SJSA1 (cell line): ENCODE measurements around the gene PGPEP1. TPM values are rescaled to one million over a fixed set of nuclear protein-coding genes. Genes with fewer than 3 reads are reported as not detected.

Experiments
- DNase-seq, 2 experiments: peaks; one replicate each; pipeline ENCODE4 v3.0.0-alpha.2; 2015 to 2020; ENCODE audit warnings: low spot score in 2 of 2, low read depth in 1 of 2
- H3K27ac ChIP-seq: fragments of 250-450 bp; sonication (Bioruptor Pico); 2 replicates; pipeline ENCODE4 v1.5.1; 2020; ENCODE audit warnings: mild to moderate bottlenecking, moderate library complexity
- H3K27me3 ChIP-seq: fragments of 250-450 bp; sonication (Bioruptor Pico); replicated peaks from 2 replicates; pipeline ENCODE4 v1.5.1; 2020; ENCODE audit warnings: mild to moderate bottlenecking, moderate library complexity
- H3K36me3 ChIP-seq: fragments of 250-450 bp; sonication (Bioruptor Pico); 2 replicates; pipeline ENCODE4 v1.5.1; 2020; ENCODE audit warnings: mild to moderate bottlenecking
- H3K4me1 ChIP-seq: fragments of 250-450 bp; sonication (Bioruptor Pico); replicated peaks from 2 replicates; pipeline ENCODE4 v1.6.1; 2021; ENCODE audit warnings: mild to moderate bottlenecking
- H3K4me3 ChIP-seq: fragments of 250-450 bp; sonication (Bioruptor Pico); 2 replicates; pipeline ENCODE4 v1.5.1; 2020; ENCODE audit warnings: mild to moderate bottlenecking
- H3K9me3 ChIP-seq: fragments of 250-450 bp; sonication (Bioruptor Pico); replicated peaks from 2 replicates; pipeline ENCODE4 v1.5.1; 2020; ENCODE audit warnings: mild to moderate bottlenecking
- total RNA-seq: library from RNA; depleted of rRNA; stranded (reverse); fragments of >200 nt; shearing (Covaris generic); gene quantifications from 2 replicates; pipeline ENCODE4 v1.2.3, GENCODE V29; 2014

PGPEP1 gene
- total RNA-seq, 1 experiment from 2014 or later, result 5.7 TPM

DNA sequence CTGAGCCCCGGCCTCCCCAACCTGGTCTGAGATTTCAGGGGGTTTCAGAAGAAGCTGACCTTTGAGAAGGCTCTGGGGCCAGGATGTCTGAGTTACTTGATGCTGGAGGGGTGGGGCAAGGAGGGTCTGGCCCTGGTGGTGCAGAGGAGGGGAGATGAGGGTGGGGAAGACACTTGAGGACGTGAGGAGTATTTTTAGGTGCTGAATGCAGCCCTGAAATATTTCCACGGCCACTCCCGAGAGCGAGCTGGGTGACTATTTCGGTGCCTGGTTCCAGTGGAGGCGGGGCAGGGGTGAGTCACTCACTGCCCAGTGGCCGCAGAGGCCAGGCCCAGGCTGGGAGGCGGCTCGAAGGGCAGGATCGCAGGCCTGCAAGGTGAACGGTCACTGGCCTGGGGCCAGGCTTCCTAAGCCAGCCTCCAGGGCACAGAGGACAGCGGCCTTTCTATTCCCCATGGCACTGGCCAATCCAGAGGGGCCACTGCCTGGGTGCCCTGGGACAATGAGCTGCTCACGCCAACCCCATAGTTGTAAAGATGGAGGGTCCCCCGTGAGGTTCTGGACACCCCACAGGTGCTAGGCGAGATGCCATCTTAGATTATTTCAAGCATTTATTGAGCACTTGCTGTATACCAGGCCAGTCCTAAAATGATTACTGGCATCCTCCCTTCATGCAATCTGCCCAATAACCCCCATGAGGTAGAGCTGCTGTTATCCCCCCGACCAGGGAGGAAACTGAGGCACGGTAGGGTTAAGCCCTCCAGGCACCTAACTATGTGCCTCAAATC, 39.3 kb upstream of the PGPEP1 start:
- H3K4me3 ChIP-seq, result no peak overlapping the region
- peak; percentile 38 to 81 for DNase-seq
- peaks cover 48% of the 10 kb centered on the region for H3K4me1 ChIP-seq
- no peaks in the 10 kb centered on the region for H3K9me3 ChIP-seq
- H3K27ac ChIP-seq, result peak overlapping the region; percentile 46; the same call in 1 of the 2 replicates
- H3K27me3 ChIP-seq, result no peaks in the 10 kb centered on the region
- H3K36me3 ChIP-seq, result peaks cover 3% of the 10 kb centered on the region

DNA sequence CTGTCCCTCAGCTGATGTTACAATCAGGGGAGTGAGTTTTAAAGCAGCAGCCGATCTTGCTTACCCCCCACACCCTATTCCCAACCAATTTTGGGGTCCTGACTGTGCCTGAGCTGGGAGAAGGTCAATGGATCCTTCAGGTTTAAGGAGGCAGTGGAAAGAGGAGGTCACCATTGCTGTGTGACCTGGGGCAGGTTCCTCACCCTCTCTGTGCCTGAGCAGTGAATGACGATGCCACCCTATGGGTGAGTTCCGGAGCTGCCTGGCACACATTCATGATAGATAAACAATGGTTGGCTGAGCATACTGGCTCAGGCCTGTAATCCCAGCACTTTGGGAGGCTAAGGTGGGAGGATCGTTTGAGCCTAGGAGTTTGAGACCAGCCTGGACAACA, 38.7 kb upstream of the PGPEP1 start:
- Histone ChIP-seq H3K27ac (no peak overlapping the region), H3K4me3 (no peak overlapping the region), H3K36me3 (peaks cover 8% of the 10 kb centered on the region), H3K9me3 (no peaks in the 10 kb centered on the region), H3K4me1 (peaks cover 48% of the 10 kb centered on the region), H3K27me3 (no peaks in the 10 kb centered on the region)
- no peak for DNase-seq

DNA sequence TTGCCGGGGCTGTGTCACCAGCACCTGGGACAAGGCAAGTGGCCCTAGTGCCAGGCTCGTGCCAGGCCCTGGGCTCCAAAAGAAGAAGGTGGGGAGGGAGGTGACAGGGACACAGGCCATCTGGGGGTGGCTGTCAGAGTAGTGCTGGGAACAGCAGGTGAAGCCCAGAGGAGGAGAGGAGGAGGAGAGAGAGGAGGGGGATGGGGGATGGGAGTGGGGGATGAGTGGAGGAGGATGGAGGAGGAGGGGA, 36.3 kb upstream of the PGPEP1 start:
- Histone ChIP-seq H3K9me3 (no peaks in the 10 kb centered on the region), H3K4me1 (peaks cover 38% of the 10 kb centered on the region), H3K4me3 (no peak overlapping the region), H3K36me3 (peaks cover 28% of the 10 kb centered on the region), H3K27ac (peak overlapping the region; percentile 94), H3K27me3 (no peaks in the 10 kb centered on the region)
- no peak for DNase-seq

DNA sequence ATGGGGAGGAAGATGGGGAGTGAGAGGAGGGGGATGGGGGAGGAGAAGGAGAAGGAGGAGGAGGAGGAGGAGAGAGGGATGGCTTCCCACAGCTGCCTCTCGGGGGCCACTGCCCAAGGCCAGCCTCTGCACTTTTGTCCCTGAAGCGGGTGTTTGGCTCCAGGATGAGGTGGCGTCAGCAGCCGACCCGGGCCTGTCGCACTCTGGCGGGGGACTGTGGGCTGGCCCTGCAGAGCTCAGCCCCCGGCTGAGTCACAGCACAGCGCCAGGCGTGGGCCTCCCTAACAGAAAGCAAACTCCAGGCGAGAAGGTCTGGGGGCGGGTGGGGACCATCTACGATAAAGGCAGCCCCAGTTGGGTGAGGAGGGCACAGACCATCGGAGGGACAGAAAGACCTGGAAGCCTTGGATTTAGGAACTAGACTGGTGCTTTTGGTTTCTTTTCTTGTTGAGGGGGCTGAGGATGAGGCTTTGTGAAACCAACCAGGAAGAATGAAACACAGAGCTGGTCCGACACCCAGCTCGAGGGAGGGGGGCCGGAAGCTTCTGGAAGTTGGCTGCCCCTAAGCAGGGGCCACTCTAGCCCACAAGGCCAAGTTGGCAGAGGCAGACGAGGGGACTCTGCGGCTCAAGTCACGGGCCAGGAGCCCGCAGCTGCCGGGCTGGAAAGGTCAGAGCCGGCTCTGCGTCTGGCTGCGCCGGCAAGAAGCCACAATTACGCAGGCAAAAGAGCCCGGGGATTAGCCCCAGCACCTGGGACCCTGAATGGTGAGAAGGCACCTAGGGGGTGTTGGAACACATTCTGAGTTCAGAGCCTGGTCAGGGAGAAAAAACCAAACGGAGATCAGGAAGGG, 35.7 kb upstream of the PGPEP1 start:
- Histone ChIP-seq H3K27me3 (no peaks in the 10 kb centered on the region), H3K4me3 (peak overlapping the region; percentile 28), H3K36me3 (peaks cover 33% of the 10 kb centered on the region), H3K4me1 (peaks cover 38% of the 10 kb centered on the region), H3K9me3 (no peaks in the 10 kb centered on the region), H3K27ac (peak overlapping the region; percentile 94)
- peak; percentile 88 to 89 for DNase-seq

DNA sequence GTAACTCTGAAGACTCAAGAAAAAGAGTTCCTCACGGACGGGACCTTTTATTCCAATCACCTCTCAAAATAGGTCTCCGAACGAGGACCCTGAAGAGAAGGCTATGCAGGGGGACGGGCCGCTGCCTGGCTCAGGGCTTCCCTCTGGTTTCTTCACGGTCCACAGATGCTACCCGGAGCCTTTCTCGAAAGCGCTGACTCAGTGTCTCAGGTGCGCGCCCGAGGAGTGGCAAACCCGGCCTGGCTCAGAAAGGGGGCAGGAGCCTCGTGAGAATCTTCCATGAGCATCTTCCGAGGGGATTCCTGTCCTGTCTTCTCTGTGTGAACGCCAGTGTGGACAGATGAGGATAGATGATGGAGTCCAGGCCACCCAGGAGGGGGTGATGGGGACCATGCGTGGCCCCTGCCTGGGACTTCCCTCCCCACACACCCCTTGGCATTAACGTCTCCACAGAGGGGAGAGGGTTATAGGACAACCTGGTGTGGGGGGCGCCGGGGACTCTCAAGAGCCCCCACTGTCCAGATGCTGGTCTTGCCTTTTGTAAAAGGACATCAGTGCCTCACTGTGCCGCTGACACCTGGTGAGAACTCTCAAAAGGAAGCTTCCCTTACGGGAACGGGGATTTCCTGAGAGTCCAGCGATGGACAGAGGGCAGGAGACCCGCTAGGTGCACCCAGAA, 34.0 kb upstream of the PGPEP1 start:
- no peak overlapping the region for H3K27ac ChIP-seq
- DNase-seq, result no peak
- no peaks in the 10 kb centered on the region for H3K27me3 ChIP-seq
- peaks cover 29% of the 10 kb centered on the region for H3K4me1 ChIP-seq
- H3K4me3 ChIP-seq, result no peak overlapping the region
- H3K36me3 ChIP-seq, result peaks cover 50% of the 10 kb centered on the region
- no peaks in the 10 kb centered on the region for H3K9me3 ChIP-seq

DNA sequence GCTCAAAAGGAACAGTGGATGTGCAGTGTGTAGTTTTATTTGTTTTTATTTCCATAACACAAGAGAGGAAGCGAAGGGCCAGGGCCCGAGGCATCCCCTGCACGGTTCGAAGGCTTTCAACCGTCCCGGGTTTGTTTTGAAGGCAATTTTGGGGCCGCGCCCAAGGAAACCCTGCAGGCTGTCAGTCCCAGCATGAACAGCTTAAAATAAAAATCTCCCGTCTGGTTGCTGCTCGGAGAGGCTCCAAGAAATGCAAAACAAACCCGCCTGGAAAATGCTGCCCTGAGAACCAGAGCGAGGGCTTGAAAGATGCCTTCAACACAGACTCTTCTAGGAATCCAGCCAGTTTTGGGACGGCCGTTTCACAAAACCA, 33.5 kb upstream of the PGPEP1 start:
- Histone ChIP-seq H3K4me3 (no peak overlapping the region), H3K27ac (no peak overlapping the region), H3K36me3 (peaks cover 55% of the 10 kb centered on the region), H3K9me3 (no peaks in the 10 kb centered on the region), H3K27me3 (no peaks in the 10 kb centered on the region), H3K4me1 (peaks cover 27% of the 10 kb centered on the region)
- no peak for DNase-seq

DNA sequence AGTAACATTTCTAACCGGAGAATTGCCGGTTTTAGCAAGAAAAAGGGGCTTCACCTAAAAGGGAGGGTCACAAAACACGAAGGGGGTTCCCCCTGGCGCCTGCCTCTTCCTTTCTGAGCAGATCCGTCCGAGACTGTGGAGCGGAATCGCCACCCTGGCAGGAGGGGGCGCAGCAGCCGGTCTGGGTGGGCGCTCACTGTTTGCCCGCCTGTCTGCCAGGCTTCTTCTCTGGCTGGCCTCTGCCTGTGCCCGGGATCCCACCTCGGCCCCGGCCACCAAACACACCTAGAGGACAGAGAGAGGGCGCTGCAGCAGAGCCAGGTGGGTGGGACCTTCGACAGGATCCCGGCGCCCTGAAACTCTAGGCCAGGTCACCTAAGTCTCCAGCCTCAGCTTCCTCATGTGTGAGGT, 33.1 kb upstream of the PGPEP1 start:
- Histone ChIP-seq H3K27me3 (no peaks in the 10 kb centered on the region), H3K4me1 (peaks cover 27% of the 10 kb centered on the region), H3K36me3 (peaks cover 59% of the 10 kb centered on the region), H3K4me3 (no peak overlapping the region), H3K9me3 (no peaks in the 10 kb centered on the region), H3K27ac (no peak overlapping the region)
- DNase-seq, result no peak

DNA sequence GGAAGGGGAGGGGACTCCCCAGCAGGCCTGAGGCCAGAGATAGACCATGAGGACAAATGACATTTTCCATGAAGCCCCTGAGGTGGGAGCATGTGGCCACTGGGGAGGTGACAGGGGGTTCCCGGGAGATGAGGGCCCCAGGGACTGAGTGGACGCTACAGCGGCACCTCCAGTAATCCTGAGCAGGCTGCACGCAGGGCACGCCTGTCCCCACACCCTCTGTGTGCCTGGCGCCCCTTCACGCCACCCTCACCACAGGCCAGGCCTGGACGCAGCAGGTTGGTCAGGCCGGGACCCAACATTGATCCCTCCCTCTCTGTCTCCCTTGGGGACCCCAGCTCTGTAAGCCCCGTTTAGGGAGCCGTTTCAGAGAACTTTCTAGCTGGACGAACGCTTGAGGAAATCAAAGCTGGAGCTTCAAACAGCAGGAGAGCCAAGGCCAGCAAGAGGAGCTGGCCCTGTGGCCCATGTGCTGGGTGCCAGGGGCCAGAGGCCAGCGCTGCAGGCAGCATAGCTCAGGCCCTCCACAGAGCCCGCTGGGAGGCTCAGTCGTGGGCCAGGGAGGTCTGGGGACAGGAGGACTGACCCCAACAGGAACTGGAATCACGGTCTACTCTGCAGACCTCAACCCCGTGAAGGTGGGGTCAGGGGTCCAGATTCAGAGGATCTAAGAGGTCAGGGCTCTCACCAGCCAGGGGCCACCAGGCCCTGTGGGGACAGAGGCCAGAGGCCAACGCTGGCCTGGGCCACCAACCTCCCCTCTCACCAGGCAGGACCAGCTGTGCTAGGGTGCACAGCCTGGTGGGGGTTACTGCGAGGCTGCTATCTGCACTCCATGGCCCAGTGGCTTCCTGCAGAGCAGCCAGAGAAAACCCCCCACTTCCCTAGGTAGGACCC, 32.1 kb upstream of the PGPEP1 start:
- no peaks in the 10 kb centered on the region for H3K27me3 ChIP-seq
- no peak overlapping the region for H3K27ac ChIP-seq
- H3K4me3 ChIP-seq, result no peak overlapping the region
- peaks cover 69% of the 10 kb centered on the region for H3K36me3 ChIP-seq
- H3K9me3 ChIP-seq, result no peaks in the 10 kb centered on the region
- H3K4me1 ChIP-seq, result peaks cover 24% of the 10 kb centered on the region
- DNase-seq, result no peak

DNA sequence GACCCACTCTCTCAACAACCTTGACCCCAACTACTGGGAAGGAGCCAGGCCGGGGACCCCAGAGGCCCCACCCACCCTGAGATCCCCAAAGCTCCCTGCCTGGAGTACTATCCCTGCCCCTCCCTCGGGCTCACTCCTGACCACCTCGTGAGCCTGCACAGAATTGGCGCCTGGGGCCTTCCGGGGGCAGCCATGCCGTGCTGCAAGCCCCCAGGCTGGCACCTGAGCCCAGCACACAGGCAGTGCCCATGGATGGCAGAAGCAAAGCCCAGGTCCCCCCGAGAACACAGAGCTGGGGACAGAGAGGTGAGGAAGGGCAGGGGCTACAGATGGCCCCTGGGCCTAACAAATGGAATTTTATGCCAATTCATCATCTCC, 31.5 kb upstream of the PGPEP1 start:
- H3K27ac ChIP-seq, result no peak overlapping the region
- no peaks in the 10 kb centered on the region for H3K9me3 ChIP-seq
- H3K4me1 ChIP-seq, result peaks cover 17% of the 10 kb centered on the region
- no peak overlapping the region for H3K4me3 ChIP-seq
- no peak for DNase-seq
- no peaks in the 10 kb centered on the region for H3K27me3 ChIP-seq
- H3K36me3 ChIP-seq, result peaks cover 76% of the 10 kb centered on the region

DNA sequence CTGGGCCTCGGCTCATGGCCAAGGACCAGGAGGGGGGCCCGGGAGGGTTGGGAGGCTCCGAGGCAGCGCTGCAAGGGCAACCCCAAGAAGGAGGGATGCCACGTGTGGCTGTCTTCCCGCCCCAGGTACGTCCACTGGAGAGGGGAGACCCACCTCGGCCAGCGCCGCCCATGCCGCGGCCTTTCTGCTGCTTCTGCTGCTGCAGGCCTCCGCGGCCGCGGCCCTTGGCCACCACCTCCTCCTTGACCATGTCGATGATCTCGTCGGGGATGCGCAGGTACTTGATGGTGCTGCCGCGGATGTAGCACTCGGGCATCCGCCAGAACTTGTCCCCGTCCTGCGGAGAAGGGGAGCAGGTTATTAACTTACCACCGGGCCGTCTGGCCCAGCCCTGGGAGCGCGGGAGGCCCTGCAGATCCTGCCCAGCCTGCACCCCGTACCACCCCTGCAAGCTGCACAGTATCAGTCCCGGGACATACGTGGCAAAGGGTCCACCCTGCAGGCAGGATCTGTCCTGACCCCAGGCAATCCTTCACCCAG, 30.8 kb upstream of the PGPEP1 start:
- Histone ChIP-seq H3K27me3 (no peaks in the 10 kb centered on the region), H3K4me3 (no peak overlapping the region), H3K36me3 (peaks cover 79% of the 10 kb centered on the region), H3K9me3 (no peaks in the 10 kb centered on the region), H3K27ac (no peak overlapping the region), H3K4me1 (peaks cover 11% of the 10 kb centered on the region)
- DNase-seq, result no peak

DNA sequence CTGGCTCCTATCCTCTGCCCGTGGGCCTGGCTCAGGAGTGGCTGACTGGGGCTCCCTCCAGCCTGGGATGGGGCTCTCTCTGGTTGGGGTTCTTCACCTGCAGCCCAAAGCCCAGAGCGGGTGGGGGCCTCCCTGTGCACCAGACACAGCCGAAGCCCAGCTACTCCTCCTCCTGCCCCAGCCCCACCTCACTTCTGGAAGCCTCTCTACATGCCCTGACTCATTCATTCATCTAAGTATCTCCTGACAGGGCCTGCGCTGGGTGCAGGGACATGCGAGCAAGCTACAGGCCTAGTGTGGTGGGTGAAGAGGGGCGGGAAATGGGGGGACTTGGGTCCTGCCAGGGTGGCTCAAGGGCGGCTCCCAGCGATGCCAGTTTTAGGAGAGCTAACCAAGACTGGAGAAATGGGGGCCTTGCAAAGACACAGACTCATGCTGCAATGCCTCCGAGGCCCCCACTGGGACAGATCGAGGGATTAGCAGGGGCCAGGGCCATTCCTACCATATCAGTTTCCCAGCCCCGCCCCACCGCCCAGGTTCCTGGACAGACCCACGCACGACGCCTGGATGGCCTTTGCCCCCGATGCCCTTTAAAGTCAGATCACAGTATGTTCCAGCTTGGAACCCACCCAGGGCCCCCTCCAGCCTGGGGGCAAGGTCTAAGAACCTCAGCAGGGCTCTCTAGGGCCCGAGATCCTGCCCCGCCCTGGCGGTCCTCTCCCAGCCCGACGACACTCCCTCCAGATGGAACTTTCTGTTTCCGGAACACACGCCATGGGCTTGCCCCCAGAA, 30.1 kb upstream of the PGPEP1 start:
- peaks cover 4% of the 10 kb centered on the region for H3K4me1 ChIP-seq
- H3K27me3 ChIP-seq, result no peaks in the 10 kb centered on the region
- H3K36me3 ChIP-seq, result peaks cover 86% of the 10 kb centered on the region
- no peak overlapping the region for H3K4me3 ChIP-seq
- H3K9me3 ChIP-seq, result no peaks in the 10 kb centered on the region
- no peak for DNase-seq
- H3K27ac ChIP-seq, result no peak overlapping the region

DNA sequence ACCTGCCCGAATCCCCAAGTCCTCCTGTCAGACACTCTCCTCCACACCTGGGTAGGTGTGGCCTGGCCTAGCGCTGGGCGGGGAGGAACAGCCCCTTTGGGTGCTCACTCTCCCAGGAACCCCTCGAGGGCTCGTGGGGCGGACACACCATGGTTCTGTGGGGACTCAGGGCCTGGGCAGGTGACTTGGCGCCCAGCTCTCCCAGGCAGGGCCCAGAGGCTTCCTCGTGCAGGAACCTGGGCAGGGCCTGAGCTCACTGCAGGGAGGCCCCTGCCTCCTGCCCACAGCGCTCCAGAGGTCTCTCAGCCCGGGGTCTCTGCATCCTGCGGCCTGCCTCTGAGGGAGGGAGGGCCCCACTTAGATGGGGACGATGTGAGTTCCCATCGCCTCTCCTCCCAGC, 29.4 kb upstream of the PGPEP1 start:
- H3K4me3 ChIP-seq, result no peak overlapping the region
- H3K27me3 ChIP-seq, result no peaks in the 10 kb centered on the region
- H3K36me3 ChIP-seq, result peaks cover 87% of the 10 kb centered on the region
- H3K4me1 ChIP-seq, result no peaks in the 10 kb centered on the region
- no peak for DNase-seq
- no peak overlapping the region for H3K27ac ChIP-seq
- no peaks in the 10 kb centered on the region for H3K9me3 ChIP-seq
